Neuronal stem cell (in vitro differentiated cells): Measurements from ENCODE around the gene RNF224.
A peak's percentile ranks its signal among the peaks of the same experiment; 100 is the strongest.

ENCODE experiments used
- DNase-seq: peaks from one replicate; pipeline ENCODE4 v3.0.0-alpha.2; 2013; ENCODE audit warnings: low spot score
- H2AFZ ChIP-seq: one replicate; pipeline ENCODE4 v1.6.1; 2013; ENCODE audit warnings: mild to moderate bottlenecking, low read length, inconsistent platforms
- H2AK5ac ChIP-seq: 2 replicates; pipeline ENCODE4 v1.6.1; 2013; ENCODE audit warnings: low read depth, mild to moderate bottlenecking, inconsistent platforms, low read length, moderate library complexity, mixed read lengths
- H2BK120ac ChIP-seq: 2 replicates; pipeline ENCODE4 v1.6.1; 2013; ENCODE audit warnings: low read depth, mild to moderate bottlenecking, inconsistent platforms, low read length, moderate library complexity, mixed read lengths
- H2BK12ac ChIP-seq: one replicate; pipeline ENCODE4 v1.6.1; 2013; ENCODE audit warnings: low read length, inconsistent platforms
- H2BK15ac ChIP-seq: 2 replicates; pipeline ENCODE4 v1.6.1; 2013; ENCODE audit warnings: mild to moderate bottlenecking, low read length, inconsistent platforms, mixed read lengths
- H2BK5ac ChIP-seq: one replicate; pipeline ENCODE4 v1.6.1; 2013; ENCODE audit warnings: inconsistent platforms, mild to moderate bottlenecking, low read length, moderate library complexity
- H3K14ac ChIP-seq: one replicate; pipeline ENCODE4 v1.6.1; 2013; ENCODE audit warnings: low read length, inconsistent platforms
- H3K18ac ChIP-seq: 2 replicates; pipeline ENCODE4 v1.6.1; 2013; ENCODE audit warnings: low read length, inconsistent platforms
- H3K23ac ChIP-seq: 2 replicates; pipeline ENCODE4 v1.6.1; 2013; ENCODE audit warnings: low read depth, mild to moderate bottlenecking, mixed read lengths, low read length, inconsistent platforms; ENCODE audit not compliant: poor library complexity
- H3K27ac ChIP-seq: replicated peaks from 3 replicates; pipeline ENCODE4 v1.5.1; 2013; ENCODE audit warnings: low read length, inconsistent platforms
- H3K27me3 ChIP-seq, 3 experiments: 2 replicates each; pipeline ENCODE4 v1.6.1; 2013; ENCODE audit warnings: low read length in 3 of 3, mild to moderate bottlenecking in 2 of 3, inconsistent platforms in 1 of 3, low read depth in 1 of 3, mixed read lengths in 1 of 3, moderate library complexity in 1 of 3; ENCODE audit not compliant: control insufficient read depth in 3 of 3, insufficient read depth in 3 of 3
- H3K36me3 ChIP-seq, 2 donors: replicated peaks in 1 of 2; 2 replicates each; pipeline ENCODE4 v1.6.1; 2013; ENCODE audit warnings: low read length in 2 of 2; ENCODE audit not compliant: control insufficient read depth in 2 of 2, insufficient read depth in 2 of 2
- H3K4ac ChIP-seq: 2 replicates; pipeline ENCODE4 v1.6.1; 2013; ENCODE audit warnings: inconsistent platforms, mild to moderate bottlenecking, low read length, moderate library complexity
- H3K4me1 ChIP-seq, 2 donors: 1 replicate in 1 of 2; 2 replicates in 1 of 2; pipeline ENCODE4 v1.6.1; 2013; ENCODE audit warnings: low read length in 2 of 2, low read depth in 1 of 2; ENCODE audit not compliant: control insufficient read depth in 2 of 2, insufficient read depth in 1 of 2
- H3K4me2 ChIP-seq: one replicate; pipeline ENCODE4 v1.6.1; 2013; ENCODE audit warnings: mild to moderate bottlenecking, low read length, inconsistent platforms; ENCODE audit not compliant: insufficient read depth, poor library complexity, severe bottlenecking
- H3K4me3 ChIP-seq, 2 donors: 2 replicates each; pipeline ENCODE4 v1.5.1; 2013; ENCODE audit warnings: low read length in 2 of 2, mild to moderate bottlenecking in 2 of 2, inconsistent platforms in 1 of 2, moderate library complexity in 1 of 2
- H3K79me1 ChIP-seq: one replicate; pipeline ENCODE4 v1.6.1; 2013; ENCODE audit warnings: low read depth, mild to moderate bottlenecking, inconsistent platforms, low read length, moderate library complexity
- H3K9ac ChIP-seq: one replicate; pipeline ENCODE4 v1.6.1; 2013; ENCODE audit warnings: mild to moderate bottlenecking, low read depth, low read length, inconsistent platforms; ENCODE audit not compliant: poor library complexity
- H3K9me3 ChIP-seq, 2 donors: replicated peaks in 1 of 2; 2 replicates each; pipeline versions ENCODE3 to v1.6.1; 2013; ENCODE audit warnings: low read length in 2 of 2, mild to moderate bottlenecking in 2 of 2, inconsistent platforms in 1 of 2, low read depth in 1 of 2, mixed read lengths in 1 of 2, moderate library complexity in 1 of 2; ENCODE audit not compliant: control insufficient read depth in 2 of 2, insufficient read depth in 1 of 2
- H4K8ac ChIP-seq: one replicate; pipeline ENCODE4 v1.6.1; 2013; ENCODE audit warnings: low read depth, mild to moderate bottlenecking, inconsistent platforms, low read length, moderate library complexity
- H4K91ac ChIP-seq: one replicate; pipeline ENCODE4 v1.6.1; 2013; ENCODE audit warnings: low read length, low read depth, mild to moderate bottlenecking, inconsistent platforms; ENCODE audit not compliant: poor library complexity
- WGBS, 2 donors: extraction: QIAGEN DNeasy Blood & Tissue Kit; methylation state at CpG; one replicate each; pipeline ENCODE4 v1.1.7; 2013; ENCODE audit warnings: missing lambda C conversion rate in 2 of 2, mixed read lengths in 1 of 2; ENCODE audit not compliant: insufficient read length in 2 of 2, insufficient replicate concordance in 1 of 2; ENCODE audit errors: extremely low coverage in 2 of 2; 5-methylcytosine and 5-hydroxymethylcytosine counted together

Gene RNF224

DNA sequence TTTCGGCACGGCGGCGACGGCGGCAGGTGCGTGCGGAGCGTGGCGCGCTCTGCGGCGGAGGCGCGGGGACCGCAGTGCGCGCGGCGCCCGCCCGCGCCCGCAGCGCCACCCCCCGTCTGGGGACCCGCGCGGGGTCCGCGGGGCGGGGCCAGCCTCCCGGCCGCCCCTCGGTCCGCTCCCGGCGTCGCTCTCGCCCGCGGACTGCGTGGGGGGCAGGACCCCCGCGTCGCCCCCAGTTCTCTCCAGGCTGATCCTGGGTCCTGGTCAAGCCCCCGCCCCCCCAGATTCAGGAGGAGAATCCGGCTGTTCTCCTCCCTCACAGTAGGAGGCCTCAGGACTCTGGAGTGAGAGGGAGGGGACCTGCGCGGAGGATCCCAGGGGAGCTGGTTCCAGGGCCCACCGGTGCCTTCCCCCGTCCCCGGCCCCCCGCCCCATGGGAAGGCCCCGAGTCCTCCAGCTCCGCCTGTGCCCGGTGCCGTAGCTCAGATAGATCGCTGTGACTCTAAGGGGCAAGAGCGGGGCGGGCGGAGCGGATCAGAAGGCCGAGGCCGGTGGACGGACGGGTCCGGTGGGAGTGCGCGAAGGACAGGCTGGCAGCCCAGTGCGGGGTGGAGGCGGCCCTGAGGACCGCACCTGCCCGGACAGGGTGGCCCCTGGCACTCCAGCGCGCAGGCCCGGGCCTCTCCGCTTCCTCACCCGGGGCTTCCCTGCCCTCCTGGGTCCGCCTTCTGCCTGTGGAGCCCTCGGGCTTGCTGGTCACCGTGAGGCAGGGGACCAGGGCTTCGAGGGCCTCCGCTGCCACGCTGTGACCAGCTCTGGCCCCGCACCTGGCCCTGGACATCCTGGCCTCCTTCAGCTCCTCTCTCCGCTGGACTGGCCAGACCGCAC lies 4.9 kb upstream of the RNF224 start, which contains the start of gene RNF208:
RNF208 (minus strand) TSS at position 51 of the 888 bp plus-strand sequence. CDS start 1,028 bp downstream, outside the sequence.
- peaks cover 11 to 23% of the 10 kb centered on the region in 2 donors for H3K4me1 ChIP-seq
- H3K23ac ChIP-seq, result peak within 1 kb of the TSS; percentile 89
- H3K27me3 ChIP-seq, result peaks cover 0 to 10% (median 3%) of the 10 kb centered on the region in 3 experiments
- H3K9ac ChIP-seq, result peak within 1 kb of the TSS; percentile 91
- no CpG with 5 or more reads among the region's 88 CpGs for WGBS, 2 donors
- H3K14ac ChIP-seq, result no peak within 1 kb of the TSS
- H3K9me3 ChIP-seq, result no peaks in the 10 kb centered on the region
- H4K91ac ChIP-seq, result no peak within 1 kb of the TSS
- H2AK5ac ChIP-seq, result peak within 1 kb of the TSS; percentile 71
- H3K4me3 ChIP-seq, result peak within 1 kb of the TSS; percentile 74 to 83
- no peak for DNase-seq
- peak within 1 kb of the TSS; percentile 89 for H3K4me2 ChIP-seq
- no peak within 1 kb of the TSS for H3K27ac ChIP-seq
- H3K18ac ChIP-seq, result peak within 1 kb of the TSS; percentile 94
- H3K79me1 ChIP-seq, result peaks cover 10% of the 10 kb centered on the region
- peak within 1 kb of the TSS; percentile 93 for H3K4ac ChIP-seq
- no peaks in the 10 kb centered on the region for H3K36me3 ChIP-seq
- H2BK5ac ChIP-seq, result peak within 1 kb of the TSS; percentile 66
- H2BK12ac ChIP-seq, result peak within 1 kb of the TSS; percentile 59
- peak within 1 kb of the TSS; percentile 81 for H2BK120ac ChIP-seq
- H2AFZ ChIP-seq, result peak within 1 kb of the TSS; percentile 94
- H2BK15ac ChIP-seq, result peak within 1 kb of the TSS; percentile 98
- peak within 1 kb of the TSS; percentile 98 for H4K8ac ChIP-seq

DNA sequence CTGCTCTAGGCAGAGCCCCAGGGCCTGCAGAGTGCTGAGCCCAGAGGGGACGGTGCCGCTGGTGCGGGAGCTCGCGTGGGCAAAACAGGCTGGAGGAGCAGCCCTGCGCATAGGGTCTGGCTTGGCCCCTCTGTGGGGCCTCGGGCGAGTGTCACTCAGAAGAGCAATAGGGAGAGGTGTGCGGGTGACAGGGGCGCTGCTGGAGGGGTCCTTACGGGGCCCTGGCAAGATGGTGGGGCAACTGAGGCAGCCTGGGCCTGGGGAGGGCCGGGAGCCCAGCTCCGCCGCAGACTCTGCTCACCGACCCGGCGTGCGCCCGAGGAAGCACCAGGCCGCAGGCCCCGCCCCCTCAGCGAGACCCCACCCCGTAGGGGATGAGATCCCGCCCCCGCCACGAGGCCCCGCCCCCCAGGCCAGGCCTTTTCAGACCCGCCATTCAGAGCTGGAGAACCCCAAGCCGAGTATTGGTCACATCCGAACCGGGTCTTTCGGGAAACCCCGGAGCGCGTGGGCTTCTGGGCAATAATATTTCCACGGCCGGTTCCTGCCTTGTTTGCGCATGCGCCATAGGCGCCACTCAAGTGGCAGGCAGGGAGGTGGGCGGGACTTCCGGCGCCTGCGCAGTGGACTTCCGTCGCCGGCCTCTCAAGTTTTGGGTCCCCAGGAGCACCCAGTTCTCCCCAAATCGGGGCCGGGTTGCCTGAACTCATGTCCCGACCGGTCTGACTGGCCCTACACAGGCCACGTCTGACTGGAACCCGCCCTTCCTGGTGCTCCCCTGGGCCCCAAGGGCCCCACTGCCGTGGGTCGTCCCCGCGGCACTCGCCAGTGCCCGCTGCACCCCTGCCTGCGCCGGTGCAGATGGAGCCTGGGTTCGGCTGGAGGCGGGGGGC lies 4.0 kb upstream of the RNF224 start:
- no peaks in the 10 kb centered on the region for H3K9me3 ChIP-seq
- H3K4me2 ChIP-seq, result peak overlapping the region; percentile 89
- peaks cover 11 to 23% of the 10 kb centered on the region in 2 donors for H3K4me1 ChIP-seq
- H3K27ac ChIP-seq, result peak overlapping the region; percentile 72
- H2BK120ac ChIP-seq, result peak overlapping the region; percentile 81
- H2BK15ac ChIP-seq, result peak overlapping the region; percentile 98
- H2BK12ac ChIP-seq, result peak overlapping the region; percentile 59
- peak overlapping the region; percentile 94 for H2AFZ ChIP-seq
- H3K79me1 ChIP-seq, result peaks cover 9% of the 10 kb centered on the region
- H3K18ac ChIP-seq, result peak overlapping the region; percentile 99
- H3K9ac ChIP-seq, result peak overlapping the region; percentile 99
- peak; percentile 95 for DNase-seq
- peak overlapping the region; percentile 82 for H4K8ac ChIP-seq
- H3K27me3 ChIP-seq, result peaks cover 0 to 10% (median 3%) of the 10 kb centered on the region in 3 experiments
- peak overlapping the region; percentile 71 for H2AK5ac ChIP-seq
- peak overlapping the region; percentile 89 for H3K14ac ChIP-seq
- peak overlapping the region; percentile 93 for H3K4ac ChIP-seq
- H3K23ac ChIP-seq, result peak overlapping the region; percentile 93
- WGBS, 2 donors, result no CpG with 5 or more reads among the region's 63 CpGs
- H3K36me3 ChIP-seq, result no peaks in the 10 kb centered on the region
- peak overlapping the region; percentile 83 to 93 for H3K4me3 ChIP-seq
- no peak overlapping the region for H4K91ac ChIP-seq
- peak overlapping the region; percentile 66 for H2BK5ac ChIP-seq

DNA sequence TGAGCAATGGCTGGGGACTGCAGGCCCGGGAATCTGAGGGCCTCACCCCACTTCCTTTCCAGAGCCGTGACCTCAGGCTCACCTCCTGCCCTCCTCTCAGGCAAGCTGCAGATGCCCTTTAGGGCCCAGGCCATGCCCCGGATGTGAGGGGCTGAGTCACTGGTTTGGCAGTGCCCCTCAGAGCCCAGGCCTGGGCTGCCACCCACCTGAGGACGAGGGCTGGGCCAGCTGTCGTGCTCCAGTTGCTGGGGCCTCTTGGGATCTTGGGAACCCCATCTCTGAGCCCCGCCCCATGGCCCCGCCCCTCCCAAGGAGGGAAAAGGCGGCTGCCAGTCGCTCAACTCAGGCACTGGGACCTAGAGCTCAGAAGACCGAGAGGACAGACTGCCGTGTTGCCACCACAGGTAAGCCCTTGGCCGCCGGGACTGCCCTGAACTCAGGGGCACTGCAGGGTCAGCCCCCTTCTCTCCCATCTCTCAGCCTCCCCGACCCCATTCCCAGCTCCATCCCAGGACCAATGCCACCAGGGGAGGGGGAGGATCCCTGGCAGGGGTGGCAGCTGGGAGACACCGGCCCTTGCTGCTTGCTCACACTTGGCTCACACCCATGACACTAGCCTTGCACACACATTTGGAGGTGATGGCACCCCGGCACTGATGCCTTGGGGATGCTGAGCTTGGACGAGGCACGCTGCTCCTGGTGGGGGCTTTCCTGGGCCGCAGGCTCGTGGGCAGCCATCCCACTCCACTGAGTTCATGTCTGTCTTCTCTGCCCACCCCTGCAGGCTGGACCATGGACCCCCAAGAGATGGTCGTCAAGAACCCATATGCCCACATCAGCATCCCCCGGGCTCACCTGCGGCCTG lies 2.2 kb upstream of the RNF224 start, which contains the start of gene CYSRT1:
CYSRT1 (plus strand) TSS at position 345 of the 865 bp plus-strand sequence; CDS start at position 793, 448 bp downstream.
- H4K8ac ChIP-seq, result no peak within 1 kb of the TSS
- peak within 1 kb of the TSS; percentile 99 for H3K9ac ChIP-seq
- H4K91ac ChIP-seq, result no peak within 1 kb of the TSS
- H2AK5ac ChIP-seq, result no peak within 1 kb of the TSS
- no peak for DNase-seq
- peak within 1 kb of the TSS; percentile 50 for H2BK12ac ChIP-seq
- no peak within 1 kb of the TSS for H2BK120ac ChIP-seq
- H3K36me3 ChIP-seq, result no peaks in the 10 kb centered on the region
- H3K23ac ChIP-seq, result peak within 1 kb of the TSS; percentile 35
- H3K79me1 ChIP-seq, result peaks cover 6% of the 10 kb centered on the region
- H2AFZ ChIP-seq, result peak within 1 kb of the TSS; percentile 94
- H3K4me3 ChIP-seq, result peak within 1 kb of the TSS; percentile 83 to 93
- H3K27me3 ChIP-seq, result peaks cover 2 to 10% (median 3%) of the 10 kb centered on the region in 3 experiments
- no peak within 1 kb of the TSS for H3K4ac ChIP-seq
- H3K14ac ChIP-seq, result no peak within 1 kb of the TSS
- no CpG with 5 or more reads among the region's 23 CpGs for WGBS, 2 donors
- H3K18ac ChIP-seq, result no peak within 1 kb of the TSS
- H3K27ac ChIP-seq, result no peak within 1 kb of the TSS
- no peaks in the 10 kb centered on the region for H3K9me3 ChIP-seq
- H2BK15ac ChIP-seq, result peak within 1 kb of the TSS; percentile 37
- peaks cover 9 to 15% of the 10 kb centered on the region in 2 donors for H3K4me1 ChIP-seq
- H2BK5ac ChIP-seq, result no peak within 1 kb of the TSS
- H3K4me2 ChIP-seq, result peak within 1 kb of the TSS; percentile 89
